GM23338 (cell line): ENCODE results near the gene BNC2. TPM values are rescaled to one million over a fixed set of nuclear protein-coding genes. Genes with fewer than 3 reads are reported as not detected.
A peak's percentile ranks its signal among the peaks of the same experiment; 100 is the strongest.

Experiments used
- ATAC-seq: fragments of 200-7000 bp; cut with Tn5 transposase; 3 replicates; pipeline ENCODE4 v1.9.1; 2020
- DNase-seq: peaks from one replicate; pipeline ENCODE4 v3.0.0-alpha.2; 2015; ENCODE audit warnings: low spot score
- H2AFZ ChIP-seq: fragments of 200-600 bp; sonication (generic); 2 replicates; pipeline ENCODE4 v1.8.0; 2016; ENCODE audit warnings: antibody characterized with exemption, mild to moderate bottlenecking, moderate library complexity
- H3F3A ChIP-seq: fragments of 200-600 bp; sonication (generic); replicated peaks from 2 replicates; pipeline ENCODE4 v1.8.0; 2017; ENCODE audit warnings: antibody characterized with exemption, mixed run types, low read depth
- H3K27ac ChIP-seq: fragments of 200-600 bp; sonication (generic); 2 replicates; pipeline ENCODE4 v1.6.1; 2016; ENCODE audit warnings: low read depth
- H3K27me3 ChIP-seq: fragments of 200-600 bp; sonication (generic); 2 replicates; pipeline ENCODE4 v1.8.0; 2016; ENCODE audit warnings: mild to moderate bottlenecking, mixed run types, moderate library complexity; ENCODE audit not compliant: insufficient read depth
- H3K36me3 ChIP-seq: fragments of 200-600 bp; sonication (generic); 2 replicates; pipeline ENCODE4 v1.8.0; 2016; ENCODE audit warnings: mild to moderate bottlenecking; ENCODE audit not compliant: insufficient read depth
- H3K4me1 ChIP-seq: fragments of 200-600 bp; sonication (generic); 2 replicates; pipeline ENCODE4 v1.8.0; 2016; ENCODE audit warnings: mild to moderate bottlenecking, moderate library complexity; ENCODE audit not compliant: insufficient read depth
- H3K4me2 ChIP-seq: fragments of 200-600 bp; sonication (generic); 2 replicates; pipeline ENCODE4 v1.7.1; 2017; ENCODE audit warnings: mixed run types
- H3K4me3 ChIP-seq: fragments of 200-600 bp; sonication (generic); 2 replicates; pipeline ENCODE4 v1.6.1; 2016; ENCODE audit warnings: mixed run types
- H3K79me2 ChIP-seq: fragments of 200-600 bp; sonication (generic); replicated peaks from 2 replicates; pipeline ENCODE4 v1.8.0; 2017; ENCODE audit warnings: mild to moderate bottlenecking; ENCODE audit not compliant: insufficient read depth
- H3K9me2 ChIP-seq: fragments of 200-600 bp; sonication (generic); 2 replicates; pipeline ENCODE4 v1.8.0; 2017; ENCODE audit not compliant: insufficient read depth
- H4K20me1 ChIP-seq: fragments of 200-600 bp; sonication (generic); replicated peaks from 2 replicates; pipeline ENCODE4 v1.8.0; 2017; ENCODE audit warnings: mild to moderate bottlenecking; ENCODE audit not compliant: insufficient read depth
- H3K27ac Mint-ChIP-seq: 2 replicates; pipeline ENCODE4 v1.8.0; 2020; ENCODE audit warnings: inconsistent platforms, mild to moderate bottlenecking, moderate library complexity, mixed read lengths
- H3K27me3 Mint-ChIP-seq: 3 replicates; pipeline ENCODE4 v1.8.0; 2022; ENCODE audit warnings: low read depth, mild to moderate bottlenecking, moderate library complexity, mixed read lengths, inconsistent platforms; ENCODE audit not compliant: insufficient read depth, poor library complexity
- H3K36me3 Mint-ChIP-seq: 3 replicates; pipeline ENCODE4 v1.8.0; 2021; ENCODE audit warnings: low read depth, mild to moderate bottlenecking, inconsistent platforms, moderate library complexity, mixed read lengths
- H3K4me1 Mint-ChIP-seq: 3 replicates; pipeline ENCODE4 v1.8.0; 2020; ENCODE audit warnings: mild to moderate bottlenecking, inconsistent platforms, mixed read lengths
- H3K4me3 Mint-ChIP-seq: 3 replicates; pipeline ENCODE4 v1.8.0; 2021; ENCODE audit warnings: moderate library complexity, mild to moderate bottlenecking, inconsistent platforms, mixed read lengths
- H3K9me3 Mint-ChIP-seq: 3 replicates; pipeline ENCODE4 v1.8.0; 2020; ENCODE audit warnings: moderate library complexity, mild to moderate bottlenecking, inconsistent platforms, mixed read lengths
- CREB1 ChIP-seq: fragments of 250-450 bp; sonication (Bioruptor Pico); IDR thresholded peaks from 2 replicates; pipeline ENCODE4 v1.5.0; 2020; ENCODE audit warnings: low read depth, mild to moderate bottlenecking, moderate library complexity
- CTCF ChIP-seq, 2 experiments: fragments of 200-600 bp in 1 of 2; sonication (generic) in 1 of 2; conservative IDR thresholded peaks; 2 replicates each; pipeline versions ENCODE4 v1.5.1 to v1.6.1; 2016 to 2017; ENCODE audit warnings: antibody characterized with exemption in 2 of 2, low read depth in 2 of 2, mild to moderate bottlenecking in 2 of 2, moderate library complexity in 1 of 2
- ETS1 ChIP-seq: IDR thresholded peaks from 2 replicates; pipeline ENCODE4 v1.6.1; 2016; ENCODE audit warnings: antibody characterized with exemption
- EZH2 ChIP-seq: fragments of 200-600 bp; sonication (generic); IDR thresholded peaks from one replicate; pipeline ENCODE4 v1.8.0; 2017; ENCODE audit warnings: antibody characterized with exemption, mild to moderate bottlenecking, low read depth; ENCODE audit not compliant: unreplicated experiment
- EZH2phosphoT487 ChIP-seq: fragments of 200-600 bp; sonication (generic); IDR thresholded peaks from one replicate; pipeline ENCODE4 v1.8.1; 2018; ENCODE audit warnings: antibody characterized with exemption; ENCODE audit not compliant: unreplicated experiment
- JUNB ChIP-seq: IDR thresholded peaks from one replicate; pipeline ENCODE4 v1.6.1; 2016; ENCODE audit warnings: antibody characterized with exemption; ENCODE audit not compliant: unreplicated experiment
- NANOG ChIP-seq: IDR thresholded peaks from 2 replicates; pipeline ENCODE4 v1.6.1; 2016; ENCODE audit warnings: antibody characterized with exemption, borderline replicate concordance
- POLR2AphosphoS5 ChIP-seq: IDR thresholded peaks from 2 replicates; pipeline ENCODE4 v1.6.1; 2016; ENCODE audit warnings: antibody characterized with exemption, low read depth
- REST ChIP-seq: IDR thresholded peaks from one replicate; pipeline ENCODE4 v1.6.1; 2018; ENCODE audit warnings: antibody characterized with exemption; ENCODE audit not compliant: unreplicated experiment
- STAT1 ChIP-seq: IDR thresholded peaks from one replicate; pipeline ENCODE4 v1.6.1; 2016; ENCODE audit warnings: antibody characterized with exemption; ENCODE audit not compliant: unreplicated experiment
- ZNF114 ChIP-seq: fragments of 250-450 bp; sonication (Bioruptor Pico); IDR thresholded peaks from 2 replicates; pipeline ENCODE4 v1.5.0; 2020; ENCODE audit warnings: mild to moderate bottlenecking, moderate library complexity
- ZNF331 ChIP-seq: fragments of 250-450 bp; sonication (Bioruptor Pico); IDR thresholded peaks from 2 replicates; pipeline ENCODE4 v1.5.0; 2020; ENCODE audit warnings: low read depth, mild to moderate bottlenecking, moderate library complexity
- ZNF462 ChIP-seq: fragments of 250-450 bp; sonication (Bioruptor Pico); IDR thresholded peaks from 2 replicates; pipeline ENCODE4 v1.5.0; 2020; ENCODE audit warnings: mild to moderate bottlenecking, moderate library complexity
- polyA plus RNA-seq: library from polyadenylated mRNA; unstranded; fragments of >200 nt; fragmentation: Nextera tagmentation; extraction: Ambion mirVana; gene quantifications from 2 replicates; pipeline ENCODE4 v1.2.1, GENCODE V29; 2016
- total RNA-seq: library from RNA; depleted of rRNA; stranded (reverse); fragments of >200 nt; shearing (Covaris generic); gene quantifications from 2 replicates; pipeline ENCODE4 v1.2.3, GENCODE V29; 2014

Gene BNC2
- total and polyA plus RNA-seq, 2 experiments from 2014 or later, result 12.7 to 13.2 TPM

- no peaks in the 10 kb centered on the region for H3K27me3 Mint-ChIP-seq
Observed at GRCh38 chr9:16823906-16824305, 46.6 kb downstream of the BNC2 start.

More at GRCh38 chr9:16823906-16824305, 46.6 kb downstream of the BNC2 start:
- Mint-ChIP-seq H3K4me1 (peaks cover 44% of the 10 kb centered on the region), H3K4me3 (no peak overlapping the region), H3K27ac (peak overlapping the region; percentile 81; the same call in 1 of the 2 replicates), H3K9me3 (no peaks in the 10 kb centered on the region), H3K36me3 (peaks cover 4% of the 10 kb centered on the region; the same call in 2 of the 3 replicates)
- H3K4me3 ChIP-seq, result no peak overlapping the region
- no peak for DNase-seq
- H3K36me3 ChIP-seq, result no peaks in the 10 kb centered on the region
- no peak for TF ChIP-seq ZNF462 (CRISPR knock-in tag)
- no peak for TF ChIP-seq EZH2
- TF ChIP-seq REST, result no peak
- no peak for TF ChIP-seq ZNF331 (CRISPR knock-in tag)
- TF ChIP-seq ETS1, result no peak
- TF ChIP-seq JUNB, result no peak
- TF ChIP-seq POLR2AphosphoS5, result no peak
- no peak for TF ChIP-seq EZH2phosphoT487
- no peak for TF ChIP-seq CTCF (conservative IDR thresholded peaks at IDR 0.05; ENCODE audit: low read depth in 2 of 2)
- TF ChIP-seq ZNF114 (CRISPR knock-in tag), result no peak
- no peak for TF ChIP-seq STAT1
- TF ChIP-seq CREB1, result no peak
- no peak for TF ChIP-seq NANOG
- no peaks in the 10 kb centered on the region for H3K27me3 ChIP-seq
- H3K27ac ChIP-seq, result no peak overlapping the region
- H3K4me2 ChIP-seq, result no peak overlapping the region
- H3K9me2 ChIP-seq, result no peaks in the 10 kb centered on the region
- no peak overlapping the region for H2AFZ ChIP-seq
- ATAC-seq, result no peak
- H3K4me1 ChIP-seq, result peaks cover 31% of the 10 kb centered on the region
- H3F3A ChIP-seq, result peaks cover 2% of the 10 kb centered on the region; the same call in 1 of the 2 replicates
- H3K79me2 ChIP-seq, result peaks cover 54% of the 10 kb centered on the region
- no peaks in the 10 kb centered on the region for H4K20me1 ChIP-seq
